PC-3 (cell line): ENCODE results near the gene KDM6A. TPM values are rescaled to one million over a fixed set of nuclear protein-coding genes. Genes with fewer than 3 reads are reported as not detected.
A peak's percentile ranks its signal among the peaks of the same experiment; 100 is the strongest.
"Not testable (repeated sequence)": the region's sequence is repeated elsewhere in the genome, so short reads cannot be mapped to it uniquely, and the experiment has no call there.

Experiments used
- ATAC-seq: fragments of 200-7000 bp; cut with Tn5 transposase; 2 replicates; pipeline ENCODE4 v1.9.1; 2020; ENCODE audit warnings: mild to moderate bottlenecking, moderate library complexity
- BruUV-seq: library from RNA; stranded (reverse); fragments of 400-500 nt; replicated peaks from 2 replicates; lab custom pipeline; 2021; lab: Mats Ljungman, UMichigan
- CTCF ChIA-PET: fragments of 300-600 bp; sonication (Branson Sonifier 250); formaldehyde crosslinking; loops from one replicate; lab custom pipeline; 2022; ENCODE audit warnings: antibody characterized with exemption; lab: Charles Lee
- POLR2A ChIA-PET: fragments of 300-600 bp; sonication (Branson Sonifier 250); formaldehyde crosslinking; loops from one replicate; lab custom pipeline; 2022; ENCODE audit warnings: antibody characterized with exemption; ENCODE audit not compliant: unreplicated experiment; lab: Charles Lee
- DNase-seq: peaks from one replicate; pipeline ENCODE4 v3.0.0-alpha.2; 2015
- H2AFZ ChIP-seq: fragments of 300-600 bp; sonication (generic); 2 replicates; pipeline ENCODE4 v1.6.0; 2016; ENCODE audit warnings: antibody characterized with exemption, low read length
- H3F3A ChIP-seq: fragments of 300-600 bp; sonication (generic); one replicate; pipeline ENCODE4 v1.6.0; 2017; ENCODE audit warnings: antibody characterized with exemption, low read length, control low read depth, mild to moderate bottlenecking; ENCODE audit not compliant: unreplicated experiment
- H3K27ac ChIP-seq: fragments of 300-600 bp; sonication (generic); 2 replicates; pipeline ENCODE4 v1.5.1; 2016; ENCODE audit warnings: mild to moderate bottlenecking, low read length
- H3K27me3 ChIP-seq: fragments of 300-600 bp; sonication (generic); 2 replicates; pipeline ENCODE4 v1.6.1; 2016; ENCODE audit warnings: low read length, mixed read lengths
- H3K36me3 ChIP-seq: fragments of 300-600 bp; sonication (generic); 2 replicates; pipeline ENCODE4 v1.6.1; 2016; ENCODE audit warnings: low read depth, mixed run types, low read length, mixed read lengths
- H3K4me1 ChIP-seq: fragments of 300-600 bp; sonication (generic); 2 replicates; pipeline ENCODE4 v1.5.1; 2016; ENCODE audit warnings: low read length; ENCODE audit not compliant: insufficient read depth
- H3K4me2 ChIP-seq: fragments of 300-600 bp; sonication (generic); 2 replicates; pipeline ENCODE4 v1.6.0; 2016; ENCODE audit warnings: low read length
- H3K4me3 ChIP-seq: fragments of 300-600 bp; sonication (generic); 2 replicates; pipeline ENCODE4 v1.5.1; 2016; ENCODE audit warnings: mild to moderate bottlenecking, low read length, mixed read lengths
- H3K79me2 ChIP-seq: fragments of 300-600 bp; sonication (generic); 2 replicates; pipeline ENCODE4 v1.6.1; 2017; ENCODE audit warnings: low read length, mixed read lengths
- H3K9ac ChIP-seq: fragments of 300-600 bp; sonication (generic); 2 replicates; pipeline ENCODE4 v1.6.0; 2016; ENCODE audit warnings: mild to moderate bottlenecking, low read length
- H3K9me2 ChIP-seq: fragments of 300-600 bp; sonication (generic); replicated peaks from 2 replicates; pipeline ENCODE4 v1.6.1; 2016; ENCODE audit warnings: mixed run types, low read length, mixed read lengths
- H3K9me3 ChIP-seq: fragments of 300-600 bp; sonication (generic); 2 replicates; pipeline ENCODE4 v1.6.1; 2016; ENCODE audit warnings: low read length, mixed read lengths
- H4K20me1 ChIP-seq: fragments of 300-600 bp; sonication (generic); 2 replicates; pipeline ENCODE4 v1.6.1; 2016; ENCODE audit warnings: low read length, mixed read lengths
- CTCF ChIP-seq: fragments of 300-600 bp; sonication (generic); conservative IDR thresholded peaks from 2 replicates; pipeline ENCODE4 v1.5.1; 2017; ENCODE audit warnings: antibody characterized with exemption, low read depth, mild to moderate bottlenecking, low read length
- EZH2 ChIP-seq: fragments of 300-600 bp; sonication (generic); IDR thresholded peaks from one replicate; pipeline ENCODE4 v1.6.1; 2017; ENCODE audit warnings: antibody characterized with exemption, mild to moderate bottlenecking, low read length; ENCODE audit not compliant: unreplicated experiment
- EZH2phosphoT487 ChIP-seq: fragments of 300-600 bp; sonication (generic); IDR thresholded peaks from 2 replicates; pipeline ENCODE4 v1.6.1; 2018; ENCODE audit warnings: mild to moderate bottlenecking, antibody characterized with exemption, low read length, borderline replicate concordance
- intact Hi-C: fragments of 100-400 bp; cut with micrococcal nuclease; formaldehyde crosslinking; loops from 2 replicates; pipeline ENCODE4 v1.9.0; 2023
- total RNA-seq: library from RNA; depleted of rRNA; stranded (reverse); fragments of >200 nt; gene quantifications from 2 replicates; pipeline ENCODE4 v1.2.3, GENCODE V29; 2014

The KDM6A gene
- total RNA-seq, 1 experiment from 2014 or later, result 31.3 TPM

- Histone ChIP-seq H3K4me2 (peak within 1 kb of the TSS; percentile 74), H3K79me2 (no peaks in the 10 kb centered on the region), H3K36me3 (no peaks in the 10 kb centered on the region), H3F3A (no peaks in the 10 kb centered on the region), H3K9ac (peak within 1 kb of the TSS; percentile 74), H3K4me3 (peak within 1 kb of the TSS; percentile 36; the same call in 1 of the 2 replicates), H3K27ac (peak within 1 kb of the TSS; percentile 96), H3K9me3 (no peaks in the 10 kb centered on the region), H2AFZ (peak within 1 kb of the TSS; percentile 26; the same call in 1 of the 2 replicates), H3K9me2 (no peaks in the 10 kb centered on the region), H3K27me3 (no peaks in the 10 kb centered on the region), H4K20me1 (no peaks in the 10 kb centered on the region), H3K4me1 (peaks cover 26% of the 10 kb centered on the region)
- ATAC-seq, result no peak
- POLR2A ChIA-PET, result interaction anchor here (0.6 to 0.7 kb wide), 2 partner anchors 16 to 19 kb away, joined by 3 read pairs; no protein-coding TSS in a partner anchor
- DNase-seq, result no peak
- intact Hi-C loops, result no loop called here
- CTCF ChIA-PET, result interaction anchor here (0.7 to 1.0 kb wide), 2 partner anchors 127 to 226 kb away, joined by 3 read pairs; no protein-coding TSS in a partner anchor
- TF ChIP-seq EZH2phosphoT487, result no peak
- TF ChIP-seq EZH2, result no peak
- TF ChIP-seq CTCF, result no peak
- BruUV-seq, result no TSS peak
These were observed 29.2 kb upstream of the KDM6A start, which contains the start of gene DUSP21 for GRCh38 chrX:44843753-44844152. DUSP21 (plus strand) TSS chrX:44844021; CDS start chrX:44844133, 112 bp downstream.

GRCh38 chrX:44844204-44844603, 28.8 kb upstream of the KDM6A start:
- no peak overlapping the region for H3K9ac ChIP-seq
- intact Hi-C loops, result no loop called here
- TF ChIP-seq CTCF, result no peak
- no peak for TF ChIP-seq EZH2phosphoT487
- TF ChIP-seq EZH2, result no peak
- ATAC-seq (no peak), DNase-seq (no peak)
- H3F3A ChIP-seq, result no peaks in the 10 kb centered on the region
- H3K4me3 ChIP-seq, result no peak overlapping the region
- H2AFZ ChIP-seq, result no peak overlapping the region
- H3K36me3 ChIP-seq, result no peaks in the 10 kb centered on the region
- H3K4me1 ChIP-seq, result peaks cover 26% of the 10 kb centered on the region
- H4K20me1 ChIP-seq, result no peaks in the 10 kb centered on the region
- ChIA-PET POLR2A (no interaction called here), CTCF (no interaction called here)
- H3K9me3 ChIP-seq, result no peaks in the 10 kb centered on the region
- H3K27ac ChIP-seq, result no peak overlapping the region
- no peaks in the 10 kb centered on the region for H3K79me2 ChIP-seq
- no peaks in the 10 kb centered on the region for H3K9me2 ChIP-seq
- BruUV-seq, result no TSS peak
- H3K27me3 ChIP-seq, result no peaks in the 10 kb centered on the region
- no peak overlapping the region for H3K4me2 ChIP-seq

GRCh38 chrX:44850891-44851290, 22.1 kb upstream of the KDM6A start:
- H3K79me2 ChIP-seq, BruUV-seq, H2AFZ ChIP-seq, H4K20me1 ChIP-seq, H3K27ac ChIP-seq, intact Hi-C loops, H3K36me3 ChIP-seq, H3K9me2 ChIP-seq, H3F3A ChIP-seq, POLR2A ChIA-PET, H3K4me3 ChIP-seq, H3K27me3 ChIP-seq, ATAC-seq, H3K9me3 ChIP-seq, H3K9ac ChIP-seq: not testable (repeated sequence)
- Histone ChIP-seq H3K4me1 (peaks cover 15% of the 10 kb centered on the region), H3K4me2 (peak overlapping the region; percentile 7)
- DNase-seq, result peak; percentile 55
- CTCF ChIA-PET, result interaction anchor here (0.6 kb wide), 1 partner anchor 1142 kb away, joined by 4 read pairs; no protein-coding TSS in a partner anchor
